Measurements from ENCODE around the gene TMCO2. TPM values are rescaled to one million over a fixed set of nuclear protein-coding genes. Genes with fewer than 3 reads are reported as not detected.

Gene TMCO2
- total RNA-seq, 1 donor from 2014 or later, result not detected

DNA sequence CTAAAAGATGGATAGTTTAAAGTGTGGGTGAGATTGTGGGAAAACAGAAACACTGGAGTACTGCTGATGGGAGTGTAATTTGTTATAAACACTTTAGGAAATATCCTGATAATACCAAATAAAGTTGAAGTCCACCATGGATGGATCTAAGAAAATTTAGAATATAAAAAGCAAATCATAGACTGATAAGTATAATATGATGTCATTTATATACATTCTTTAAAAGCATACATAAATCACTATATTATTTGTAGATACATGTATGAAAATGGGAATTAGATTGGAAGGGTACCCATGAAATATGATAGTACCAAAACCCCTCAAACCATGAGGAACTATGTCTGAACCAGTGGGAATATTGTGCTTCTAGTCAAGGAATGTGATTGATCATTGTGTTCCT lies 18.2 kb downstream of the TMCO2 start:
- TF ChIP-seq CTCF (IDR thresholded peaks at IDR 0.05; ENCODE audit: unreplicated experiment), result no peak
- H3K4me1 Mint-ChIP-seq (ENCODE audit: low read depth), result peaks cover 3% of the 10 kb centered on the region
- H3K9me3 Mint-ChIP-seq (ENCODE audit: low read depth), result no peaks in the 10 kb centered on the region
- H3K27me3 Mint-ChIP-seq, result no peaks in the 10 kb centered on the region
- peaks cover 17% of the 10 kb centered on the region for H3K36me3 Mint-ChIP-seq (ENCODE audit: insufficient read depth)
- no peak for DNase-seq (ENCODE audit: low spot score, unreplicated experiment)
- no peak overlapping the region for H3K4me3 Mint-ChIP-seq (ENCODE audit: low read depth)
- peak overlapping the region; percentile 86 for H3K27ac Mint-ChIP-seq

GRCh38 chr1:40266786-40267535 lies 19.2 kb downstream of the TMCO2 start:
- Mint-ChIP-seq H3K27ac (no peak overlapping the region), H3K4me1 (ENCODE audit: low read depth) (peaks cover 3% of the 10 kb centered on the region), H3K27me3 (no peaks in the 10 kb centered on the region)

GRCh38 chr1:40267767-40268187 lies 20.0 kb downstream of the TMCO2 start:
- Mint-ChIP-seq H3K27ac (no peak overlapping the region), H3K36me3 (ENCODE audit: insufficient read depth) (peaks cover 15% of the 10 kb centered on the region), H3K4me1 (ENCODE audit: low read depth) (peaks cover 3% of the 10 kb centered on the region), H3K27me3 (no peaks in the 10 kb centered on the region), H3K4me3 (ENCODE audit: low read depth) (no peak overlapping the region), H3K9me3 (ENCODE audit: low read depth) (no peaks in the 10 kb centered on the region)
- no peak for TF ChIP-seq CTCF (IDR thresholded peaks at IDR 0.05; ENCODE audit: unreplicated experiment)
- DNase-seq (ENCODE audit: low spot score, unreplicated experiment), result no peak

More at GRCh38 chr1:40266786-40267535, 19.2 kb downstream of the TMCO2 start:
- Mint-ChIP-seq H3K9me3 (ENCODE audit: low read depth) (no peaks in the 10 kb centered on the region), H3K36me3 (ENCODE audit: insufficient read depth) (peaks cover 18% of the 10 kb centered on the region), H3K4me3 (ENCODE audit: low read depth) (no peak overlapping the region)
- TF ChIP-seq CTCF (IDR thresholded peaks at IDR 0.05; ENCODE audit: unreplicated experiment), result no peak
- DNase-seq (ENCODE audit: low spot score, unreplicated experiment), result no peak

DNA sequence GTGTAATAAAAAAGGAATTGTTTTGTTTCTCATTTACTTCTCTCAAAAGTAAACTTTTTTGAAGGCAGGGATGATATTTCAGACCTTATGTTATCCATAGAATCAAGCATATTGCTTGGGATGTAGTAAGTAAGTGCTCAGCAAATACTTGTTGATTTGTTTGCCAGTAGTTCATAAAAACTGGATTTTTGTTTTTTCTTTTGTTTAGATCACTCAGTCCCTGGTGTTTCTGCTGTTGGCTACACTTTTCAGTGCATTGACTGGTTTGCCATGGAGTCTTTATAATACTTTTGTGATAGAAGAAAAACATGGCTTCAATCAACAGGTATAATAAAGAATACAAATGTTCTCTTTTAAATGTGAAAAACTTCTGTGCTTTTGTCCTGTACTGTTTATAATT lies 20.5 kb downstream of the TMCO2 start:
- peaks cover 3% of the 10 kb centered on the region for H3K4me1 Mint-ChIP-seq (ENCODE audit: low read depth)
- TF ChIP-seq CTCF (IDR thresholded peaks at IDR 0.05; ENCODE audit: unreplicated experiment), result no peak
- H3K36me3 Mint-ChIP-seq (ENCODE audit: insufficient read depth), result peaks cover 16% of the 10 kb centered on the region
- no peaks in the 10 kb centered on the region for H3K27me3 Mint-ChIP-seq
- H3K4me3 Mint-ChIP-seq (ENCODE audit: low read depth), result no peak overlapping the region
- no peaks in the 10 kb centered on the region for H3K9me3 Mint-ChIP-seq (ENCODE audit: low read depth)
- no peak for DNase-seq (ENCODE audit: low spot score, unreplicated experiment)
- H3K27ac Mint-ChIP-seq, result no peak overlapping the region

DNA sequence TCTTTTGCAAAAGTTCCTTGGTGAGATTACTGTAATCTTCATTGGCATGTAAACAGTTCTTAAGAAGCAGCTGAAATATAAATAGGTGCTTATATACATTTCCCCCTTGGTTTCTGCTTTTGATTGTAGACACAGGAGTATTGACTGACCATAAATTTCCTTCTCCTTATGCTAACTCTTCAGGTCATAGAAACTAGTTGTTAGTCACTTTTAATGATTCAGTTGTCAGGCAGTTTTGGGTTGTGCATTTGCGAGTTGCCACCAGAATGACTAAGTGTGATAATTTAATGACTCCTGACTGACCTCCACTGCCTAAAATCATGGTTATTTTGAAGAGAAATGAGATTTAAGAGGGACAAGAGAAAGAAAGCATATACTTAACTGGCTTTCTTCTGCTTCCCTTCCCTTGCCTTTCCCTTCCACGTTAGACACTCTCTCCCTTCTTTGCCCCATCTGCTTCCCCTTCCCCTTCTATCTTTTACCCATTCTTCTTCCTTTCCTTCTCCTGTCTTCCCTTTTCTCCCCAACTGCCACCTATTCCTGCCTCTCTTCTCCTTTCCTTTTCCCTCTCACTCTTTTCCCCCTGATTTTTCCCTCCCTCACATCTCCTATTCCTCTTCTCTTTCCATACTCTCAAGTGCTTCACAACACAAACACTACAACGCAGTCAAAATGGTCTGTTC lies 22.6 kb downstream of the TMCO2 start:
- Mint-ChIP-seq H3K9me3 (ENCODE audit: low read depth) (no peaks in the 10 kb centered on the region), H3K36me3 (ENCODE audit: insufficient read depth) (peaks cover 18% of the 10 kb centered on the region), H3K27ac (no peak overlapping the region), H3K4me3 (ENCODE audit: low read depth) (no peak overlapping the region), H3K4me1 (ENCODE audit: low read depth) (peaks cover 3% of the 10 kb centered on the region), H3K27me3 (no peaks in the 10 kb centered on the region)
- no peak for DNase-seq (ENCODE audit: low spot score, unreplicated experiment)
- no peak for TF ChIP-seq CTCF (IDR thresholded peaks at IDR 0.05; ENCODE audit: unreplicated experiment)

All from progenitor cell of endocrine pancreas (in vitro differentiated cells).